Nephron (organoid): Measurements from ENCODE around the gene PMM2.
A peak's percentile ranks its signal among the peaks of the same experiment; 100 is the strongest.
"Not testable (repeated sequence)": the region's sequence is repeated elsewhere in the genome, so short reads cannot be mapped to it uniquely, and the experiment has no call there.

Experiments used
- H3K27ac Mint-ChIP-seq, 3 experiments: 2 replicates each; pipeline ENCODE4 v1.8.0; 2020; ENCODE audit warnings: mixed read lengths in 3 of 3, mild to moderate bottlenecking in 2 of 3, moderate library complexity in 1 of 3
- H3K27me3 Mint-ChIP-seq: 2 replicates; pipeline ENCODE4 v1.8.0; 2021; ENCODE audit warnings: low read depth, mild to moderate bottlenecking, moderate library complexity, mixed read lengths
- H3K36me3 Mint-ChIP-seq: 2 replicates; pipeline ENCODE4 v1.8.0; 2020; ENCODE audit warnings: low read depth, mixed read lengths
- H3K4me1 Mint-ChIP-seq: 2 replicates; pipeline ENCODE4 v1.8.0; 2020; ENCODE audit warnings: mixed read lengths
- H3K4me3 Mint-ChIP-seq, 3 experiments: 2 replicates each; pipeline ENCODE4 v1.8.0; 2020; ENCODE audit warnings: mild to moderate bottlenecking in 3 of 3, mixed read lengths in 3 of 3, moderate library complexity in 2 of 3
- H3K9me3 Mint-ChIP-seq: 2 replicates; pipeline ENCODE4 v1.8.0; 2020; ENCODE audit warnings: mixed read lengths
- TF ChIP-seq, protein P1 (sequence below), 3 experiments: fragments of 200-600 bp; sonication (generic); IDR thresholded peaks; one replicate each; pipeline ENCODE4 v1.5.0; 2021; ENCODE audit warnings: antibody characterized with exemption in 3 of 3; ENCODE audit not compliant: unreplicated experiment in 3 of 3

Gene PMM2

DNA sequence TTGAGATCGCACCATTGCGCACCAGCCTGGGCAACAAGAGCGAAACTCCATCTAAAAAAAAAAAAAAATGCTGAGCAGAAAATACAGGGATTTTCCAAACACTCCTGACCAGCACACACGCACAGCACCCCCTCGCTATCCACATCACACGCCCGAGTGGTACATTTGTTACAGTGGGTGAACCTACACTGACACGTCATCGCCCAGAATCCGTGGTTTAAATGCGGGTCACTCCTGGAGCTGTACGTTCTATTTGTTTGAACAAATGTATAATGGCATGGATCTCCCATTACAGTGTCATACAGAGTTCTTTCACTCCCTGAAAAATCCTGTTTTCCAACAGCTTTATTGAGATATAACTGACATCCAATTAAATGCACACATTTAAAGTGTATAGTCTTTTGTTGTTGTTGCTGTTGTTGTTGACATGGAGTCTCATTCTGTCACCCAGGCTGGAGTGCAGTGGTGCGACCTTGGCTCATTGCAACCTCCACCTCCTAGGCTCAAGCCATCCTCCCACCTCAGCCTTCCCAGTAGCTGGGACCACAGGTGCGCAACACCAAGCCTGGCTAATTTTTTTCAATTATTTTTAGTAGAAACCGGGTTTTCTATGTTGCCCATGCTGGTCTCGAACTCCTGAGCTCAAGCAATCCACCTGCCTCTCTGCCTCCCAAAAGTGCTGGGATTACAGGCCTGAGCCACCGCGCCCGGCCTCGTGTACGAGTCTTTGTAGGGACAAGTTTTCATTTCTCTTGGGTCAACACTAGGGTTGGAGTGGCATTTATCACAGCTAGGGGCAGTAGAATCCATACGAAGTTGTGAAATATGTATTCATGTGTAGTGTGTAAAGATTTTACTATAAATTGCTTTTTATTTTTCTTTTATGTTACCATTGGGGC, 75.6 kb downstream of the PMM2 start:
- Mint-ChIP-seq H3K27me3 (no peaks in the 10 kb centered on the region), H3K9me3 (no peaks in the 10 kb centered on the region), H3K27ac (no peak overlapping the region), H3K4me1 (peaks cover 11% of the 10 kb centered on the region), H3K36me3 (no peaks in the 10 kb centered on the region), H3K4me3 (no peak overlapping the region)
- TF ChIP-seq, protein P1, sequence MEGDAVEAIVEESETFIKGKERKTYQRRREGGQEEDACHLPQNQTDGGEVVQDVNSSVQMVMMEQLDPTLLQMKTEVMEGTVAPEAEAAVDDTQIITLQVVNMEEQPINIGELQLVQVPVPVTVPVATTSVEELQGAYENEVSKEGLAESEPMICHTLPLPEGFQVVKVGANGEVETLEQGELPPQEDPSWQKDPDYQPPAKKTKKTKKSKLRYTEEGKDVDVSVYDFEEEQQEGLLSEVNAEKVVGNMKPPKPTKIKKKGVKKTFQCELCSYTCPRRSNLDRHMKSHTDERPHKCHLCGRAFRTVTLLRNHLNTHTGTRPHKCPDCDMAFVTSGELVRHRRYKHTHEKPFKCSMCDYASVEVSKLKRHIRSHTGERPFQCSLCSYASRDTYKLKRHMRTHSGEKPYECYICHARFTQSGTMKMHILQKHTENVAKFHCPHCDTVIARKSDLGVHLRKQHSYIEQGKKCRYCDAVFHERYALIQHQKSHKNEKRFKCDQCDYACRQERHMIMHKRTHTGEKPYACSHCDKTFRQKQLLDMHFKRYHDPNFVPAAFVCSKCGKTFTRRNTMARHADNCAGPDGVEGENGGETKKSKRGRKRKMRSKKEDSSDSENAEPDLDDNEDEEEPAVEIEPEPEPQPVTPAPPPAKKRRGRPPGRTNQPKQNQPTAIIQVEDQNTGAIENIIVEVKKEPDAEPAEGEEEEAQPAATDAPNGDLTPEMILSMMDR (IDR thresholded peaks at IDR 0.05; ENCODE audit: unreplicated experiment in 3 of 3): peak in 1 of 3 experiments; percentile 21

DNA sequence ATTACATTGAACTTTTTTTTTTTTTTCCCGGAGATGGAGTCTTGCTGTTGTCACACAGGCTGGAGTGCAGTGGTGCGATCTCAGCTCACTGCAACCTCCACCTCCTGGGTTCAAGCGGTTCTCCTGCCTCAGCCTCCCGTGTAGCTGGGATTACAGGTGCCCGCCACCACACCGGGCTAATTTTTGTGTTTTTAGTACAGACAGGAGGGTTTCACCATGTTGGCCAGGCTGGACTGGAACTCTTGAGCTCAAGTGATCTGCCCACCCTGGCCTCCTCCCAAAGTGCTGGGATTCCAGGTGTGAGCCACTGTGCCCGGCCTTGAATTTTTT, 76.2 kb downstream of the PMM2 start:
- H3K9me3 Mint-ChIP-seq, H3K4me3 Mint-ChIP-seq, H3K36me3 Mint-ChIP-seq, H3K27me3 Mint-ChIP-seq, H3K27ac Mint-ChIP-seq: not testable (repeated sequence)
- H3K4me1 Mint-ChIP-seq: peaks cover 11% of the 10 kb centered on the region

DNA sequence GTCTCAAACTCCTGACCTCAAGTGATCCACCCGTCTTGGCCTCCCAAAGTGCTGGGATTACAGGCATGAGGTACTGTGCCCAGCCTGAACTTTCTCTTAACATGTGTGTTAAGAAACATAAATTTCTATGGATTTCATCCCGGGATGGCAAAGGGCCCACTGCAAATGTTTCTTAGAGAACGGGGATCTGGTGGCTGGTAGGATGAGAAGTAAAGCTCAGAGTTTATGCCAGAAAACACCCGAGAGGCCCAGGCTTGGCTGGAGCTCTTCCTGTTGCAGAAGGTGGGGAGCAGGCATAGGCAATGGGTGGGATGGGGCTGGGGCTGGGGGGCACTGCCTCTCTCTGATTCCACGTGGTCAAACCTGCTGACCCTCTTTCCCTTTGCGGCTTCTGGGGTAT, 76.7 kb downstream of the PMM2 start:
- TF ChIP-seq, protein P1 (IDR thresholded peaks at IDR 0.05; ENCODE audit: unreplicated experiment in 3 of 3): no peak
- Mint-ChIP-seq H3K4me3 (no peak overlapping the region), H3K4me1 (peaks cover 7% of the 10 kb centered on the region), H3K27me3 (no peaks in the 10 kb centered on the region), H3K9me3 (no peaks in the 10 kb centered on the region), H3K27ac (no peak overlapping the region), H3K36me3 (no peaks in the 10 kb centered on the region)

DNA sequence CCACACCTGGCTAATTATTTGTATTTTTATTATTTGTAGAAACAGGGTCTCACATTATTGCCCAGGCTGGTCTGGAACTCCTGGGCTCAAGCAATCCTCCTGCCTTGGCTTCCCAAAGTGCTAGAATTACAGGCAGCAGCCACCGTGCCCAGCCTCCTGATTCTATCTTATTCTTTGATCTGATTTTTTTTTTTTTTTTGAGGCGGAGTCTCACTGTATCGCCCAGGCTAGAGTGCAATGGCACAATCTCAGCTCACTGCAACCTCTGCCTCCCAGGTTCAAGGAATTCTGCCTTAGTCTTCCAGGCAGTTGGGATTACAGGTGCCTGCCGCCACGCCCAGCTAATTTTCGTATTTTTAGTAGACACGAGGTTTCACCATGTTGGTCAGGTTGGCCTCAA, 77.7 kb downstream of the PMM2 start:
- not testable (repeated sequence) for H3K4me1 Mint-ChIP-seq, H3K36me3 Mint-ChIP-seq, H3K9me3 Mint-ChIP-seq, H3K4me3 Mint-ChIP-seq, H3K27ac Mint-ChIP-seq, H3K27me3 Mint-ChIP-seq

DNA sequence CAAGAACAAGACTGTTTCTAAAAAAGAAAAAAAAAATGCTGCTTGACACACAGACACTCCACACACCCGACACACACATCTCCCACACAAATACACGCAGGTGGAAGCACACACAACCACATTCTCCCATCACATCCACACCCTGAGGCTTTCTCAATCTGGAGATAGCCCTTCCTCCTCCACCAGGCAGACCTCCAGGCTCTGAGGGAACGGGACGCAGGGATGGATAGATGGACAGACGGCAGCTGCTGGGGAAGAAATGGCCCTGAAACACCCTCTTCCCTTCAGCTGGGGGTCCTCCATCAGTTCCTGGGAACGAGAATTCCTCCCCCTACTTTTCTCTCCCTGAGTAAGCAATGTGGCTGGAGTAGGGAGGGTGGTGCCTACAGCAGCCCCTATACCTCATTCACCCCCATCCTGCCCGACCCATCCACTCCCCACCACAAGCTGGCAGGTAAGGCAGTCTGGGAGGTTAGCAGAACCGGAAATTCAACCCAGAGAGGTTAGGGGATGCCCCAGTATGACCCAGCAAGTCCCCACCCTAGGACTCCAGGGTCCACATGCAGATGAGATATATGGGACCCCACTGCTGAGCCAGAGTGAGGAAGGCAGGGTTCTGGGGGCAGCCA, 80.4 kb downstream of the PMM2 start:
- no peak overlapping the region for H3K4me3 Mint-ChIP-seq
- H3K27ac Mint-ChIP-seq: no peak overlapping the region
- no peaks in the 10 kb centered on the region for H3K36me3 Mint-ChIP-seq
- no peaks in the 10 kb centered on the region for H3K4me1 Mint-ChIP-seq
- TF ChIP-seq, protein P1 (IDR thresholded peaks at IDR 0.05; ENCODE audit: unreplicated experiment in 3 of 3): no peak
- no peaks in the 10 kb centered on the region for H3K27me3 Mint-ChIP-seq
- no peaks in the 10 kb centered on the region for H3K9me3 Mint-ChIP-seq

DNA sequence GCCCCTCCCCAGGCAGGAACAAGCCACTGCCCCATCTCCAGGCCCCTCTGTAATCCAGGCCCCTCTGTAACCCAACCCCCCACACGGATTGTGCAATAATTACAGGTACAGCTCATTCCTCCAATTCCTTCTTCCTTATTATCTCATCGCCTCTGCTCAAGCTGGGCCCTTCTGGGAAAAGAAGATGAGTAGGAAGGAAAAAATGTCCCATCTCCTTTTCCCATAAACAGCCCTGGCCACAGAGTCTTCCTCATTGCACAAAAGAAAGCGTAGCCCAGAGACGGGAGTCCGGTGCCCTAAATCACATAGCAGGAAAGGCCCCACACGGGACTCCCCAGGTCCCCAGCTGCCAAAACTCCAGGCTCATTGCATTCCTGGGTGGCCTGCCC, 80.9 kb downstream of the PMM2 start:
- no peaks in the 10 kb centered on the region for H3K4me1 Mint-ChIP-seq

More for the DNA sequence above, 80.9 kb downstream of the PMM2 start:
- no peak overlapping the region for H3K27ac Mint-ChIP-seq
- no peaks in the 10 kb centered on the region for H3K36me3 Mint-ChIP-seq
- TF ChIP-seq, protein P1 (IDR thresholded peaks at IDR 0.05; ENCODE audit: unreplicated experiment in 3 of 3): no peak
- H3K27me3 Mint-ChIP-seq: no peaks in the 10 kb centered on the region
- no peaks in the 10 kb centered on the region for H3K9me3 Mint-ChIP-seq
- no peak overlapping the region for H3K4me3 Mint-ChIP-seq
